Measurements from ENCODE around the gene HBG2.

HBG2 gene

GRCh38 chr11:5275369-5276110, 21.0 kb upstream of the HBG2 start:
- peak; percentile 76 to 91 (median 84) for DNase-seq
- Histone ChIP-seq H3K27me3 (replicated peaks in 2 of 5; ENCODE audit: control insufficient read depth in 4 of 5, insufficient read depth in 5 of 5, low read length in 4 of 5) (no peaks in the 10 kb centered on the region), H3K36me3 (ENCODE audit: control insufficient read depth in 4 of 4, insufficient read depth in 4 of 4, low read length in 3 of 4) (no peaks in the 10 kb centered on the region), H3K27ac (ENCODE audit: insufficient read depth in 1 of 2, low read depth in 1 of 2, low read length in 2 of 2, poor library complexity in 1 of 2, severe bottlenecking in 2 of 2) (peak overlapping the region; percentile 25 to 65), H3K9me3 (ENCODE audit: control extremely low read depth in 1 of 5, control insufficient read depth in 4 of 5, insufficient read depth in 2 of 5, low read depth in 1 of 5, low read length in 4 of 5) (no peaks in the 10 kb centered on the region), H3K4me3 (ENCODE audit: control insufficient read depth in 1 of 7, extremely low read depth in 1 of 7, insufficient read depth in 4 of 7, low read depth in 2 of 7, low read length in 6 of 7) (no peak overlapping the region), H3K4me1 (ENCODE audit: control extremely low read depth in 1 of 4, control insufficient read depth in 4 of 4, insufficient read depth in 4 of 4, low read length in 3 of 4) (peaks cover 0 to 31% (median 19%) of the 10 kb centered on the region in 4 experiments)
- ChIA-PET POLR2A (interaction anchor here (0.6 kb wide), 2 partner anchors 28 to 50 kb away, joined by 3 read pairs; no protein-coding TSS in a partner anchor), CTCF (no interaction called here)
- 87% methylated on average over 3 of the region's 6 CpGs for WGBS (ENCODE audit: insufficient coverage)

GRCh38 chr11:5274395-5274794, 19.8 kb upstream of the HBG2 start:
- no peak for DNase-seq
- CTCF ChIA-PET, result no interaction called here
- POLR2A ChIA-PET, result no interaction called here
- Histone ChIP-seq H3K27ac (ENCODE audit: insufficient read depth in 1 of 2, low read depth in 1 of 2, low read length in 2 of 2, poor library complexity in 1 of 2, severe bottlenecking in 2 of 2) (peak overlapping the region in 1 of 2 experiments; percentile 65), H3K4me1 (ENCODE audit: control extremely low read depth in 1 of 4, control insufficient read depth in 4 of 4, insufficient read depth in 4 of 4, low read length in 3 of 4) (peaks cover 0 to 23% (median 13%) of the 10 kb centered on the region in 4 experiments), H3K4me3 (ENCODE audit: control insufficient read depth in 1 of 7, extremely low read depth in 1 of 7, insufficient read depth in 4 of 7, low read depth in 2 of 7, low read length in 6 of 7) (no peak overlapping the region), H3K9me3 (ENCODE audit: control extremely low read depth in 1 of 5, control insufficient read depth in 4 of 5, insufficient read depth in 2 of 5, low read depth in 1 of 5, low read length in 4 of 5) (no peaks in the 10 kb centered on the region), H3K27me3 (replicated peaks in 2 of 5; ENCODE audit: control insufficient read depth in 4 of 5, insufficient read depth in 5 of 5, low read length in 4 of 5) (no peaks in the 10 kb centered on the region), H3K36me3 (ENCODE audit: control insufficient read depth in 4 of 4, insufficient read depth in 4 of 4, low read length in 3 of 4) (no peaks in the 10 kb centered on the region)
- WGBS (ENCODE audit: insufficient coverage), result 90% methylated on average over 3 of the region's 5 CpGs

- peaks cover 0 to 20% (median 11%) of the 10 kb centered on the region in 4 experiments for H3K4me1 ChIP-seq (ENCODE audit: control extremely low read depth in 1 of 4, control insufficient read depth in 4 of 4, insufficient read depth in 4 of 4, low read length in 3 of 4)
- ChIA-PET POLR2A (no interaction called here), CTCF (interaction anchor here (0.8 kb wide), 1 partner anchor 18 kb away, joined by 3 read pairs; no protein-coding TSS in a partner anchor)
- H3K27me3 ChIP-seq (replicated peaks in 2 of 5; ENCODE audit: control insufficient read depth in 4 of 5, insufficient read depth in 5 of 5, low read length in 4 of 5), result no peaks in the 10 kb centered on the region
- DNase-seq, result no peak
- peak overlapping the region in 1 of 2 experiments; percentile 47 for H3K27ac ChIP-seq (ENCODE audit: insufficient read depth in 1 of 2, low read depth in 1 of 2, low read length in 2 of 2, poor library complexity in 1 of 2, severe bottlenecking in 2 of 2)
- whole genome bisulfite sequencing (ENCODE audit: insufficient coverage), result 100% methylated on average over 1 of the region's 4 CpGs
- H3K4me3 ChIP-seq (ENCODE audit: control insufficient read depth in 1 of 7, extremely low read depth in 1 of 7, insufficient read depth in 4 of 7, low read depth in 2 of 7, low read length in 6 of 7), result no peak overlapping the region
- H3K9me3 ChIP-seq (ENCODE audit: control extremely low read depth in 1 of 5, control insufficient read depth in 4 of 5, insufficient read depth in 2 of 5, low read depth in 1 of 5, low read length in 4 of 5), result no peaks in the 10 kb centered on the region
- H3K36me3 ChIP-seq (ENCODE audit: control insufficient read depth in 4 of 4, insufficient read depth in 4 of 4, low read length in 3 of 4), result no peaks in the 10 kb centered on the region
These were observed 17.9 kb upstream of the HBG2 start for GRCh38 chr11:5272395-5273017.

DNA sequence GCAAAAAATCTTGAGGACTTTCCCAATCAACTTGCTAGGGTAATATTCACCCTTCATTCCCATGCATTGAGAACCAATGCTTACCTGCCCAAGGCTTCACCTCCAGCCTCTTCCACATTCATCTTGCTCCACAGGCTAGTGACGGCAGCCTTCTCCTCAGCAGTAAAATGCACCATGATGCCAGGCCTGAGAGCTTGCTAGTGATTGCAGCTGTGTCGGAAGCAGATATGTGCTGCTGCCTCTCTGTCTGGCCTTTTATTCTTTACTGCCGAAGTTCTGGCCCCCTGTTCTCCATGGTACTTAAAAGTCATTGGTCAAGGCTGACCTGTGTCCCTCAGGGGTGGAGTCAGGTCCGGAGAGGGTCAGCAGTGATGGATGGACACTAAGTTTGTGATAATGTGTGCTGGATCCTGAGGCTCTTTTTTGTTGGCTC, 15.2 kb upstream of the HBG2 start, which contains the start of gene HBE1:
Gene HBE1, minus strand, starts transcription at position 231 of the 433 bp plus-strand sequence. Its CDS starts 55 bp downstream, at position 176.
- CTCF ChIA-PET, result no interaction called here
- no peaks in the 10 kb centered on the region for H3K27me3 ChIP-seq (replicated peaks in 2 of 5; ENCODE audit: control insufficient read depth in 4 of 5, insufficient read depth in 5 of 5, low read length in 4 of 5)
- H3K27ac ChIP-seq (ENCODE audit: insufficient read depth in 1 of 2, low read depth in 1 of 2, low read length in 2 of 2, poor library complexity in 1 of 2, severe bottlenecking in 2 of 2), result no peak within 1 kb of the TSS
- H3K4me3 ChIP-seq (ENCODE audit: control insufficient read depth in 1 of 7, extremely low read depth in 1 of 7, insufficient read depth in 4 of 7, low read depth in 2 of 7, low read length in 6 of 7), result no peak within 1 kb of the TSS
- H3K36me3 ChIP-seq (ENCODE audit: control insufficient read depth in 4 of 4, insufficient read depth in 4 of 4, low read length in 3 of 4), result no peaks in the 10 kb centered on the region
- no peaks in the 10 kb centered on the region for H3K9me3 ChIP-seq (ENCODE audit: control extremely low read depth in 1 of 5, control insufficient read depth in 4 of 5, insufficient read depth in 2 of 5, low read depth in 1 of 5, low read length in 4 of 5)
- POLR2A ChIA-PET, result no interaction called here
- WGBS (ENCODE audit: insufficient coverage), result 94% methylated on average over 3 of the region's 4 CpGs
- DNase-seq, result no peak
- H3K4me1 ChIP-seq (ENCODE audit: control extremely low read depth in 1 of 4, control insufficient read depth in 4 of 4, insufficient read depth in 4 of 4, low read length in 3 of 4), result peaks cover 0 to 8% (median 7%) of the 10 kb centered on the region in 4 experiments

DNA sequence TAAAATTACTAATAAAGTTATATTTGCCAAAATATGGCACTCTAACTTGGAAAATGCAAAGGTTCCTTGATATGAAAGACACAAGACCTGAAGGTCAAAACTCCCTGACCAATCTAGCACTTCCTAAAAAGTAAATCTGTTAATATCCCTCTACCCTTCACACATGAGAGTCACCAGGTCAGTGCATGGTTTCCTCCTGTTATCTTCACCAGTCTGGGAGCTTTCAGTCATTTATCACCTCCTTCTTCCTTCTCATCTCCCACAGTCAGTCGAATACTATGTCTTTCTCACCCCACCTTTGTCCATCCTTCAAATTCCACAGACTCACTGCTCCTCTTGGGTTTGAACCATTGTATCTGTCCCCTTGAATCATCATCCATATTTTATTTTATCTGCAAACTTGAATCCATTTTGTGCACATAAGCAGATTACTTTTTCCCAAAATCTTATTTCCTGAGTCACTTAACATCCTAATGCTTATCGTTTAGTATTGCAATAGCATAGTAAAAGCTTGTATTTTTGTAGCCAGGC, 12.5 kb upstream of the HBG2 start:
- ChIA-PET CTCF (no interaction called here), POLR2A (no interaction called here)
- WGBS (ENCODE audit: insufficient coverage), result 100% methylated on average over 2 of the region's 2 CpGs
- H3K4me1 ChIP-seq (ENCODE audit: control extremely low read depth in 1 of 4, control insufficient read depth in 4 of 4, insufficient read depth in 4 of 4, low read length in 3 of 4), result no peaks in the 10 kb centered on the region
- no peaks in the 10 kb centered on the region for H3K27me3 ChIP-seq (replicated peaks in 2 of 5; ENCODE audit: control insufficient read depth in 4 of 5, insufficient read depth in 5 of 5, low read length in 4 of 5)
- H3K4me3 ChIP-seq (ENCODE audit: control insufficient read depth in 1 of 7, extremely low read depth in 1 of 7, insufficient read depth in 4 of 7, low read depth in 2 of 7, low read length in 6 of 7), result no peak overlapping the region
- no peak overlapping the region for H3K27ac ChIP-seq (ENCODE audit: insufficient read depth in 1 of 2, low read depth in 1 of 2, low read length in 2 of 2, poor library complexity in 1 of 2, severe bottlenecking in 2 of 2)
- no peaks in the 10 kb centered on the region for H3K9me3 ChIP-seq (ENCODE audit: control extremely low read depth in 1 of 5, control insufficient read depth in 4 of 5, insufficient read depth in 2 of 5, low read depth in 1 of 5, low read length in 4 of 5)
- no peak for DNase-seq
- H3K36me3 ChIP-seq (ENCODE audit: control insufficient read depth in 4 of 4, insufficient read depth in 4 of 4, low read length in 3 of 4), result no peaks in the 10 kb centered on the region

GRCh38 chr11:5266609-5267008, 12.0 kb upstream of the HBG2 start:
- Histone ChIP-seq H3K27ac (ENCODE audit: insufficient read depth in 1 of 2, low read depth in 1 of 2, low read length in 2 of 2, poor library complexity in 1 of 2, severe bottlenecking in 2 of 2) (no peak overlapping the region), H3K4me3 (ENCODE audit: control insufficient read depth in 1 of 7, extremely low read depth in 1 of 7, insufficient read depth in 4 of 7, low read depth in 2 of 7, low read length in 6 of 7) (no peak overlapping the region), H3K4me1 (ENCODE audit: control extremely low read depth in 1 of 4, control insufficient read depth in 4 of 4, insufficient read depth in 4 of 4, low read length in 3 of 4) (no peaks in the 10 kb centered on the region), H3K9me3 (ENCODE audit: control extremely low read depth in 1 of 5, control insufficient read depth in 4 of 5, insufficient read depth in 2 of 5, low read depth in 1 of 5, low read length in 4 of 5) (no peaks in the 10 kb centered on the region), H3K27me3 (replicated peaks in 2 of 5; ENCODE audit: control insufficient read depth in 4 of 5, insufficient read depth in 5 of 5, low read length in 4 of 5) (no peaks in the 10 kb centered on the region), H3K36me3 (ENCODE audit: control insufficient read depth in 4 of 4, insufficient read depth in 4 of 4, low read length in 3 of 4) (no peaks in the 10 kb centered on the region)
- DNase-seq, result no peak
- ChIA-PET CTCF (no interaction called here), POLR2A (no interaction called here)

GRCh38 chr11:5265832-5266231, 11.3 kb upstream of the HBG2 start:
- H3K27me3 ChIP-seq (replicated peaks in 2 of 5; ENCODE audit: control insufficient read depth in 4 of 5, insufficient read depth in 5 of 5, low read length in 4 of 5), result no peaks in the 10 kb centered on the region
- no peaks in the 10 kb centered on the region for H3K4me1 ChIP-seq (ENCODE audit: control extremely low read depth in 1 of 4, control insufficient read depth in 4 of 4, insufficient read depth in 4 of 4, low read length in 3 of 4)
- H3K9me3 ChIP-seq (ENCODE audit: control extremely low read depth in 1 of 5, control insufficient read depth in 4 of 5, insufficient read depth in 2 of 5, low read depth in 1 of 5, low read length in 4 of 5), result no peaks in the 10 kb centered on the region
- H3K36me3 ChIP-seq (ENCODE audit: control insufficient read depth in 4 of 4, insufficient read depth in 4 of 4, low read length in 3 of 4), result no peaks in the 10 kb centered on the region
- no peak overlapping the region for H3K4me3 ChIP-seq (ENCODE audit: control insufficient read depth in 1 of 7, extremely low read depth in 1 of 7, insufficient read depth in 4 of 7, low read depth in 2 of 7, low read length in 6 of 7)
- WGBS (ENCODE audit: insufficient coverage), result no CpG with 5 or more reads among the region's 2 CpGs
- ChIA-PET POLR2A (no interaction called here), CTCF (no interaction called here)
- DNase-seq, result no peak
- H3K27ac ChIP-seq (ENCODE audit: insufficient read depth in 1 of 2, low read depth in 1 of 2, low read length in 2 of 2, poor library complexity in 1 of 2, severe bottlenecking in 2 of 2), result no peak overlapping the region
